Neural progenitor cell (in vitro differentiated cells): Measurements from ENCODE around the gene CCSER1.

ENCODE experiments used
- EZH2 ChIP-seq: fragments of 200-600 bp; sonication (generic); IDR thresholded peaks from 2 replicates; pipeline ENCODE4 v1.6.1; 2017; ENCODE audit warnings: antibody characterized with exemption, mild to moderate bottlenecking, moderate library complexity
- EZH2phosphoT487 ChIP-seq: fragments of 200-600 bp; sonication (generic); IDR thresholded peaks from 2 replicates; pipeline ENCODE4 v1.6.1; 2017; ENCODE audit warnings: antibody characterized with exemption
- TF ChIP-seq, protein P1 (sequence below): fragments of 200-600 bp; sonication (generic); IDR thresholded peaks from 2 replicates; pipeline ENCODE4 v1.5.1; 2017; ENCODE audit warnings: antibody characterized with exemption, mild to moderate bottlenecking

DNA sequence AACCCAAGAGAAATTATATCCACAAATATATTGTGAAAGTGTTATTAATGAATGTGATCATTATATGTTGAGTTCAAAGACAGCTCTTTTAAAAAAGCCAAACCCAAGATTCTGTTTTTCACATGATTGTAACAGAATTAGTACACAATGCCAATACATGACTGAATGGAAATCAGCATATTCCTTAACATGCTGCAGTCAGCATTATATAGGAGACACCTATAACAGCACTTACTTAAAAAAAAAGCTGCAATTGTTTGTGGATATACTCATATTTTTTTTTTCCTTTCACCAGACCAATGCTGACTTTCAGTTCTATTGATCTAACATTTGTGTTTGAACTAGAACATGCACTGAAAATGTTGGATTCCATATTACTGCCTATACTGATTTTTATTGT is 165.2 kb downstream of the CCSER1 start:
- TF ChIP-seq, protein P1, sequence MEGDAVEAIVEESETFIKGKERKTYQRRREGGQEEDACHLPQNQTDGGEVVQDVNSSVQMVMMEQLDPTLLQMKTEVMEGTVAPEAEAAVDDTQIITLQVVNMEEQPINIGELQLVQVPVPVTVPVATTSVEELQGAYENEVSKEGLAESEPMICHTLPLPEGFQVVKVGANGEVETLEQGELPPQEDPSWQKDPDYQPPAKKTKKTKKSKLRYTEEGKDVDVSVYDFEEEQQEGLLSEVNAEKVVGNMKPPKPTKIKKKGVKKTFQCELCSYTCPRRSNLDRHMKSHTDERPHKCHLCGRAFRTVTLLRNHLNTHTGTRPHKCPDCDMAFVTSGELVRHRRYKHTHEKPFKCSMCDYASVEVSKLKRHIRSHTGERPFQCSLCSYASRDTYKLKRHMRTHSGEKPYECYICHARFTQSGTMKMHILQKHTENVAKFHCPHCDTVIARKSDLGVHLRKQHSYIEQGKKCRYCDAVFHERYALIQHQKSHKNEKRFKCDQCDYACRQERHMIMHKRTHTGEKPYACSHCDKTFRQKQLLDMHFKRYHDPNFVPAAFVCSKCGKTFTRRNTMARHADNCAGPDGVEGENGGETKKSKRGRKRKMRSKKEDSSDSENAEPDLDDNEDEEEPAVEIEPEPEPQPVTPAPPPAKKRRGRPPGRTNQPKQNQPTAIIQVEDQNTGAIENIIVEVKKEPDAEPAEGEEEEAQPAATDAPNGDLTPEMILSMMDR: no peak
- TF ChIP-seq EZH2: no peak
- TF ChIP-seq EZH2phosphoT487: no peak
